ENCODE data around the gene COL18A1.

The COL18A1 gene

DNA sequence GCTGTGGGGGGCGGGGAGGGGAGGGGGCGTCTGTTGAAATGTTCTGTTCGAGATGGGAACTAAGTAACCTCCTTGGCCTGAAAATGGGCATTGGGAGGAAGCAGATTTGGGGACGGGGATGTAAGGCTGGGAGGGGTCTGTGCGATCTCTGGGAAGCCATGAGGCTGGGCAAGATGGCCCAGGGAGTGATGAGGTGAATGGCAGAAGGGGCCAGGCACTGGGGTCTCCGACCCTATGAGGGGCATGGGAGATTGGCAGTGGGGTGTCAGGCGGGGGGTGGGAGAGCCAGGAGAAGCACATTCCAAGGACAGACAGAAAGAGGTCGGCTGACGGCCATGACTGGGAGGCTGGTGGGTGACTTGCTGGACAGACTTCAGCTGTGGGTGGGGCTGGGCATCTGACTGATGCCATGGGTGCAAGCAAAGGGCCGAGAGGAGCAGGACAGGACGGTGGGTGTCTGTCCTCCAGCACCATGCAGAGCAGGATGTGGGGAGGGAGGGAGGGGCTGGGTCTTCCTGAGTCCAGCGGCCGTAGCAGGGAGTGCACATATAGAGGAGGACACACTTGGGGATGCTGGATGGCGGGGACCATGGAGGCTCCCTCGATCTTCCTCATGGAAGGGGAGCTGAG, 30.0 kb upstream of the COL18A1 start:
- H3K4me1 Mint-ChIP-seq: no peaks in the 10 kb centered on the region

DNA sequence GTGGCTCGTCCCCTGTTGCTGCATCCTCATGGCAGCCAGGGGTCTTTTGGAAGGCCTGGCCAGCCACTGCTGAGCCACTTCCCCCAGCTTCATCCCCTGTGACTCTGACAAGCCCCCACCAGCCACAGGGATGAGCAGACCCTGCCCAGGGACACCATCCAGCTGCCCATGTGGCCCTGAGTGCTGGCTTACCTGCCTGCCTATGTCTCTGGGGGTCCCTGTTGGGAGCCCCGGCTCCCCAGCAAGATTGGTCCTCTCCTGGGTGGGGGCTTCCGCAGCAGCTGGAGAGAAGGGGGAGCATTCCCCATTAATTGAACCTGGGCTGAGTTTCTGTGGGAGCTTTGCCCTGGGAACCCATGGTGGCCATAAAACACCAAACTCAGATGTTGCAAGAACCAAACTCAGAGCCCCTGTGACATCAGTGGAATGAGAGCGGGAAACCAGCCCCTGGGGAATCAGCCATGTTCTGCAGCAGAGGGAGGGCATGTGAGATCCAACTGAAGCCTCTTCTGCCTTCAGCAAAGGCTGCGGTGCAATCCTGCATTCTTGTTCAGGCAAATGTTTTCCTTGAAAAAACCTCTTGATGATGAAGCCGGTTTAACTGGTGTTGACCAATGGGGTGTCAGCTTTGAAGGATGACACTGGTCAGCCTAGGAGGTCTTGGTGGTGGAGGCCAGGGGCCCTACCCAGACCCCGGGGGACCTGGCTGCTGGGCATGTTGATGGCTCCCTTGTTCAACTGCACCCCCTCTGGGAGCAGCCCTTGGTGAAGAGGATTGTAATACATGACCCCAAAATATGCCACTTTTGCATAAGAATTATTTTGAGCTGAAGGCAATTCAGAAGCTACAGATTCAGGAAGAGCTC, 28.3 kb upstream of the COL18A1 start:
- DNase-seq (no peak), ATAC-seq (replicated peaks) (no peak)
- Mint-ChIP-seq H3K4me1 (peaks cover 0 to 4% of the 10 kb centered on the region in 2 donors), H3K36me3 (no peaks in the 10 kb centered on the region), H3K27ac (no peak overlapping the region), H3K27me3 (peaks cover 31 to 46% of the 10 kb centered on the region in 2 donors), H3K9me3 (no peaks in the 10 kb centered on the region), H3K4me3 (no peak overlapping the region)

More for the DNA sequence above, 30.0 kb upstream of the COL18A1 start:
- ATAC-seq (replicated peaks): no peak
- DNase-seq: no peak
- Mint-ChIP-seq H3K9me3 (no peaks in the 10 kb centered on the region), H3K27ac (no peak overlapping the region), H3K36me3 (no peaks in the 10 kb centered on the region), H3K27me3 (peaks cover 31 to 51% of the 10 kb centered on the region in 2 donors), H3K4me3 (no peak overlapping the region)

DNA sequence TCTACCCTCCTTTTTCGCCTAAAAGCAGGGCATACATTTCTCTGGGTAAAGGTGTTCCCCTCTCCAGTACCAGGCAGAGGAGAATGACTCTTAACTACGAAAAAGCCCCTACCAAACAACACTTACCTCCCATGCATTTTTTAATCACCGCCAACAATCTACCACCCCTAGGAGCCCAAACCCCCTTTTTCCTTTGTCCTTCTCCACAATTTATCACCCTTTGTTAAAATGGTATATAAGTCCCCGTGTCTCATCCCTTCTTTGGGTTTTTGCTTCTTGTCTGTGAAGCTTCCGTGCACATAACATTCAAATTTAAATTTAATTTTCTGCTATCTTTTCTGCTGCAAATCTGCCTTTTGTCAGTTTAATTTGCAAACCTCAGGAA, 27.6 kb upstream of the COL18A1 start:
- no peak for DNase-seq
- no peak for ATAC-seq (replicated peaks)
- Mint-ChIP-seq H3K4me3 (no peak overlapping the region), H3K4me1 (peaks cover 0 to 4% of the 10 kb centered on the region in 2 donors), H3K27me3 (peaks cover 33 to 43% of the 10 kb centered on the region in 2 donors), H3K36me3 (no peaks in the 10 kb centered on the region), H3K27ac (no peak overlapping the region), H3K9me3 (no peaks in the 10 kb centered on the region)

DNA sequence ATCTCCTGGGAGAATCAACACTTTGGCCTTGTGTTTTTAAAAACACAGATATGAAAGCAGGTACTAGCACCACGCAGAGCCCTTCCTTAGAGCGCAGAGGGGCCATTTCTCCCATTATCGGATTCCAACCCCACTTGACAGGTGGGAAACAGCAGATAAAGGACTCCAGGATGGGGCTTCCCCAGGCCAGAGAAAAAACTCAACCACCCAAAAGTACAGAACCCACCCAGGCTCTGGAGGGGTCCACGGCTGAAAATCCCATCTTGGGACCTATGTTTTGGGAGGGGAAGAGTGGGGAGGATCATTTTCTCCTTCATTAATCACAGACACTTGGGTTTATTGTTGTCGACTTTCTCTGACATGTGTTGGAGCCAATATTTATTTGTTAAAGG, 27.1 kb upstream of the COL18A1 start:
- Mint-ChIP-seq H3K36me3 (peaks cover 0 to 4% of the 10 kb centered on the region in 2 donors), H3K4me3 (no peak overlapping the region), H3K27ac (no peak overlapping the region), H3K27me3 (peaks cover 38 to 49% of the 10 kb centered on the region in 2 donors), H3K4me1 (peaks cover 0 to 4% of the 10 kb centered on the region in 2 donors), H3K9me3 (peaks cover 0 to 2% of the 10 kb centered on the region in 2 donors)
- ATAC-seq (replicated peaks) (no peak), DNase-seq (no peak)

DNA sequence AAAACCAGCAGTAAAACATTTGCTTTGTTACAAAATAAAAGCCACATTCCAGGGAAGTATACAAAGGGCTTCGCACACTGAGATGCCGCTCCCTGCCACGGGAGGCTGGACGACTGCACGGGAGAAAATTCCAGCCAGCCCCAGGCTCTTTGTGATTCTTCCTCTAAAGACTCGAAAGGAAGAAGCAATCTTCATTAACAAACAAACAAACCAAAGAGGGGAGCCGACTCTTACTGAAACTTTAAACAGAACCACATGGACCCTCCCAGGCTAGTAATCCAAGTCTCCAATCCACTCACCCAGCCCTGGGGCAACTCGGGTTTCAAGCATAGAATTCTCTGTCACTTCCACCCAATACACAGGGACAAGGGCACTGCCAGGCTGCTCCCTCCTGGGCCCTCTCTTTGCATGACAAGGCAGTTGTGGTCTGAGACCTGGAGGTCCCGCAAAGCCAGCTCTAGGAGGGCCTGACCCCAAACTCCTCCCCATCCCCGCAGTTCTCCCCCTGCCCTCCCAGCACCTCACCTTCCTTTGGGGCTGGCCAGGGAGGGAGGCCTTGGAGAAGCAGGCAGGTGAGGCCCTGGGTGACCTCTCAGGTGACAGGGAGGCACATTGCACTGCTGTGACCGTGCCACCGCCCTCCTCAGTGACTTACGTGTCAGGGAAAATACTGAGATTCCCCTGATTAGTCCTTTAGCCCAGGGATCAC, 26.6 kb upstream of the COL18A1 start:
- Mint-ChIP-seq H3K27me3 (peaks cover 40 to 51% of the 10 kb centered on the region in 2 donors), H3K36me3 (peaks cover 0 to 4% of the 10 kb centered on the region in 2 donors), H3K27ac (no peak overlapping the region), H3K4me1 (peaks cover 0 to 4% of the 10 kb centered on the region in 2 donors), H3K9me3 (peaks cover 0 to 2% of the 10 kb centered on the region in 2 donors), H3K4me3 (no peak overlapping the region)
- no peak for ATAC-seq (replicated peaks)
- DNase-seq: no peak

DNA sequence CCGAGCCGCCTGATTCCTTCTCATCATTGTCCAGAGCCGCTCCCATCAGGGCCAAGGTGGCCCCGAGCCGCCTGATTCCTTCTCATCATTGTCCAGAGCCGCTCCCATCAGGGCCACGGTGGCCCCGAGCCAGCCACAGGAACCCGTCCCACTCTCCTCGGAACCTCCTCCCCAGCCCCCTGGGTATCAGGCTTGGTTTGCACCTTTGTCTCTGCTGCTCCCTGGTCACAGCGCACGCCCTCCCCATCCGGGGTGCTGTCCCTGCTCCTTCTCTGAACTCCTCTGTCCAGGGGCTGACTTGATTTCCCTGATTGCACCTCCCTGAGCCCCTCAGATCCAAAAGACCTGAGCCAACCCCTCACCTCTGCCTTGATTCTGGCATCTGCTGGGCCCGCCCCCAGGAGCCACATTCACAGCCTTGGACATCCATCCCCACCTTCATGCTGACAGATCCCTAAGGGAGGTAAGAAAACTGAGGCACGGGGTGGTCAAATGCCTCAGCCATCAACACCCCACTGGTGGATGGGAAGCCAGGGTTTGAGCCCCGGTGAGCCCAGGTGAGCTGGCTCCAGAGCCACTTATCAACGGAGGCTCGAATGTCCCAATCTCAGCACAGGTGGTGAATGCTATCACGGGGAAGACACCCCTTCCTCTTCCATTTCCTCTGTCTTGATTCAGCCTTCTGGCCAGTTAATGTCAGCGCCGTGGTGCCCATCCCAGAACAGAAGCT, 25.6 kb upstream of the COL18A1 start:
- Mint-ChIP-seq H3K27me3 (peaks cover 40 to 51% of the 10 kb centered on the region in 2 donors), H3K4me3 (no peak overlapping the region), H3K36me3 (peaks cover 0 to 4% of the 10 kb centered on the region in 2 donors), H3K4me1 (peaks cover 0 to 4% of the 10 kb centered on the region in 2 donors), H3K9me3 (peaks cover 0 to 2% of the 10 kb centered on the region in 2 donors), H3K27ac (no peak overlapping the region)
- no peak for ATAC-seq (replicated peaks)
- no peak for DNase-seq

DNA sequence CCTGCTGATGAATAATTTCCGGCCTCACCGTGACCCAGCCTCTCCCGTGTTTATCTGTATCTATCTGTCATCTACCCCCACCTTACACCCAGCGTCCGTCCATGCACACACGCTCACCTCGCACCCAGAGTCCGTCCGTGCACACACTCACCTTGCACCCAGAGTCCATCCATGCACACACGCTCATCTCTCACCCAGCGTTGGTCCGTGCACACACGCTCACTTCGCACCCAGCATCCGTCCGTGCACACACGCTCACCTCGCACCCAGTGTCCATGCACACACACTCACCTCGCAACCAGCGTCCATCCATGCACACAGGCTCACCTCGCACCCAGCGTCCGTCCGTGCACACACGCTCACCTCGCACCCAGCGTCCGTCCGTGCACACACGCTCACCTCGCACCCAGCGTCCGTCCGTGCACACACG, 25.0 kb upstream of the COL18A1 start:
- Mint-ChIP-seq H3K9me3 (peaks cover 0 to 2% of the 10 kb centered on the region in 2 donors), H3K27me3 (peaks cover 34 to 45% of the 10 kb centered on the region in 2 donors), H3K4me1 (peaks cover 0 to 4% of the 10 kb centered on the region in 2 donors), H3K27ac (no peak overlapping the region), H3K4me3 (no peak overlapping the region), H3K36me3 (peaks cover 0 to 4% of the 10 kb centered on the region in 2 donors)
- no peak for ATAC-seq (replicated peaks)
- no peak for DNase-seq

DNA sequence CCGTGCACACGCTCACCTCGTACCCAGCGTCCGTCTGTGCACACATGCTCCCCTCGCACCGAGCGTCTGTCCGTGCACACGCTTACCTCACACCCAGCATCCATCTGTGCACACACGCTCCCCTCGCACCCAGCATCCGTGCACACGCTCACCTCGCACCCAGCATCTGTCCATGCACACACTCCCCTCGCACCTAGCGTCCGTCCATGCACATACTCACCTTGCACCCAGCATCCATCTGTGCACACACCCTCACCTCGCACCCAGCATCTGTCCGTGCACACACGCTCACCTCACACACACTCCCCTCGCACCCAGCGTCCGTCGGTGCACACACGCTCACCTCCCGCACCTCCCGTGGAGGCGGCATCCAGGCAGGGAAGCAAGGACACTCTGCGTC, 24.4 kb upstream of the COL18A1 start:
- Mint-ChIP-seq H3K4me1 (peaks cover 0 to 4% of the 10 kb centered on the region in 2 donors), H3K27me3 (peaks cover 34 to 43% of the 10 kb centered on the region in 2 donors), H3K4me3 (no peak overlapping the region), H3K9me3 (peaks cover 0 to 2% of the 10 kb centered on the region in 2 donors), H3K36me3 (peaks cover 0 to 4% of the 10 kb centered on the region in 2 donors), H3K27ac (no peak overlapping the region)
- DNase-seq: no peak
- no peak for ATAC-seq (replicated peaks)

DNA sequence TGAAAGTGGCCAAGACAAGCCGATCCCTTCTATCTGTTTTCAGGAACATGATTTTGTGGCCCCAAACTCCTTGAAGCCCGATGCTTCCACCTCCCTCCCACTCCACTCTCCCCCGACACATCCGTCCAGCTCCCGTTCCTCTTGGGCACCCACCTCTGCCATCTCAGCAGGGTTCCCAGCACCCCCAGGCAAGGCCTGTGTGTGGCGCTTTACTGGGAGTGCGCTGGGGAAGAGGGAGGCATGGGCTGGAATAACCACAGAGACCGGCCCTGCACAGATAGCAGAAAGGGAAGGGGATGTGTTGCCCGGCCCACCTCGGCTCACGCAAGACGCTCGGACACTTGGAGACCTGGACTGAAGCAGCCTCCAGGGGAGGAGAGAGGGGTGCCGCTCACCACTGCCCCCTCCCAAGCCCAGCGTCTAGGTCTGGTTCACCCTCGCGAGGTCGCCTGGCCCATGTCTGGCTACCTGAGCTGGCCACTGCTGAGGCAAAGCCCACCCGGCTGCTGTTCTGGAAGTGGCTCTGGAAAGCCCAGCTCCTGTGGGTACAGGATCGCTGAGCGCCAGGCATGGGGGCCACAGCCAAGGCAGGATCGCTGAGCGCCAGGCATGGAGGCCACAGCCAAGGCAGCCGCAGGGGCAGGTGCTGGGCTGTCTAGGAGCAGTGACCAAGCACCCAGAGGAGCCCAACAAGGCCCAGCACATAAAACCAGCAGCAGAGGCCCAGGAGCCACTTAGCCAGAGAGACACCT, 23.8 kb upstream of the COL18A1 start:
- Mint-ChIP-seq H3K36me3 (peaks cover 0 to 4% of the 10 kb centered on the region in 2 donors), H3K4me3 (no peak overlapping the region), H3K4me1 (peaks cover 0 to 4% of the 10 kb centered on the region in 2 donors), H3K27me3 (peaks cover 40 to 43% of the 10 kb centered on the region in 2 donors), H3K27ac (no peak overlapping the region), H3K9me3 (peaks cover 0 to 2% of the 10 kb centered on the region in 2 donors)
- no peak for ATAC-seq (replicated peaks)
- DNase-seq: no peak

DNA sequence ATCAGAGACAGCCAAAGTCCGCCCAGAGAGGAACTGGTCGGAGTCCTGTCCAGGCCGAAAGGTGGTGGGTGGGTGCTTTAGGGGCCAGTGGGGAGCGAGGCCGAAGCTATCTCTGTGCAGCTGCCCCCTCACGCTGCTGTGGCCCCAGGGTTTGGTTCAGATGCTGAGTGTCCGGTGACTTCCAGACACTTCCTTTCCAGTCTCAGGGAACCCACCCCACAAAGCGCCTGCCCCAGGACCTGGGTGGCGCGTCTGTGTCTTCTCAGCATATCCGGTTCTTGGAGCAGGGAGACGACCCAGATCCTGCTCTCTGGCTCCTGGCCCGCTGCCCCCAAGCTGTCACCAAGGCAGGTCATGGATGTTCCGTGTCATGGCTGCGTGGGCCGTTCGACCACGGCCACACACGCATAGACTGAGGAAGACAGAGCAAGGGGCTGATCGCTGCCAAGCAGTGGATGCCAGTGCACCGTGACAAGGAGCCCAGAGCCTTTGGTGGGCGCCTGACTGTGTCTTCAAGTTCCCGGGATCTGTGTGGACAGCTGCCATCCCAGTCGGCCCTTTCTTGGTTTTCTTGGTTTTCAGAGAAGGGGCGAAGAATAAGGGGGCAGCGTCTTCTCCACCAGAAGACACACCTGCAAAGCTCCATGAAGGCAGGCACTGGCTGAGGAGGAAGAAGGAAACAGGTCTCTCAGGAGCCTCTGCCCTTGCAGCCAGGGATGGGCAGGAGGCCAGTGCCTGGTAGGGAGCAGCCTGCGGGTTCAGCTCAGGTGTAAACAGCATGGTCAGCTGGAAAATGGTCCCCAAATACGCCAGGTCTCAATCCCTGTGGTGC, 22.9 kb upstream of the COL18A1 start:
- Mint-ChIP-seq H3K27me3 (peaks cover 40% of the 10 kb centered on the region in 2 donors), H3K36me3 (peaks cover 0 to 4% of the 10 kb centered on the region in 2 donors), H3K4me3 (no peak overlapping the region), H3K9me3 (peaks cover 0 to 2% of the 10 kb centered on the region in 2 donors), H3K27ac (no peak overlapping the region), H3K4me1 (peaks cover 0 to 4% of the 10 kb centered on the region in 2 donors)
- no peak for DNase-seq
- no peak for ATAC-seq (replicated peaks)

DNA sequence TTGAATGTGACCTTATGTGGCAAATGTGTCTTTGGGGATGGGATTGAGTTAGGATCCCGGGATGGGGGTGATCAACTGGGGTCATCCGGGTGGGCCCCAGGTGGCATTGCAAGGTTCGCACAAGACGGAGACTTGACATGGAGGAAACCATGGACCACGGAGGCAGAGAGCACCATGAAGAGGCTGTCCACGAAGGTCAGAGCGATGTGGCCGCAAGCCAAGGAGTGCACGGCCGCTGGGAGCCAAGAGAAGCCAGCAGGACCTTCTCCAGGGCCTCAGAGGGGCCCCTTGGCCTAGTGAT, 22.3 kb upstream of the COL18A1 start:
- Mint-ChIP-seq H3K27ac (no peak overlapping the region), H3K9me3 (peaks cover 0 to 2% of the 10 kb centered on the region in 2 donors), H3K4me1 (peaks cover 0 to 4% of the 10 kb centered on the region in 2 donors), H3K4me3 (no peak overlapping the region), H3K36me3 (peaks cover 0 to 4% of the 10 kb centered on the region in 2 donors), H3K27me3 (peaks cover 35 to 39% of the 10 kb centered on the region in 2 donors)
- no peak for DNase-seq
- no peak for ATAC-seq (replicated peaks)

DNA sequence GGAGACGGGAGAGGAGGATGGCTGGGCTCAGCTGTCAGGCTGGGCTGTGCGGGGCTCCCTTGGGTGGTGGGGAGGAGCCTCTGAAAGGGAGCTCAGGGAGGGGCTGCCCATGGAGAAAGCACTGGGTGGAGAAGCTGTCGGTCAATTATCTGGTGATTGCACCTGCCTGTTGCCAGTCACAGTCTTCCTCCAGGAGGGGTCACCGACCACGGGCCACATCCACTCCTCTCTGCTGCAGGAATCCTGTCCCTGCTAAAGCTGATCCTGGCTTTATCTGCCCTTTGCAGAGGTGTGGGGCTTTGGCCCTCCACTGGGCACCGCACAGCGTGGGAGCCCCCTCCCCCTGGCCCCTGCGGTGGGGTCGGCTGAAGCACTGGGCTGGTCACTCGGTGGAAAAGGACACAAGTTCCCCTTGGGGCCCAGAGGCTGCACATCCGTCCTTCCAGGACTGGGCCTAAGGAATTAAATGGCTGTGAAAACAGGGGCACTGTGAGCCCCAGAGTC, 21.8 kb upstream of the COL18A1 start:
- ATAC-seq (replicated peaks): no peak
- Mint-ChIP-seq H3K27me3 (peaks cover 38% of the 10 kb centered on the region in 2 donors), H3K36me3 (peaks cover 0 to 4% of the 10 kb centered on the region in 2 donors), H3K27ac (no peak overlapping the region), H3K4me3 (no peak overlapping the region), H3K9me3 (peaks cover 0 to 2% of the 10 kb centered on the region in 2 donors), H3K4me1 (peaks cover 0 to 4% of the 10 kb centered on the region in 2 donors)
- DNase-seq: no peak

Data from stimulated activated naive B cell treated with anti-CD40 and anti-IgM and Interleukin-4, amounts not matched to agents 10 μg/mL and 1 μg/mL and 100 μg/mL, for 72 hours (primary cell).